HEK293 (cell line): ENCODE measurements around the gene ZNF274.

Experiments
- CTCF ChIA-PET: fragments of 350-600 bp; formaldehyde crosslinking; extraction: SDS; loops from one replicate; lab custom pipeline; 2021; ENCODE audit warnings: antibody characterized with exemption; lab: Yijun Ruan, JAX
- POLR2A ChIA-PET: fragments of 300-600 bp; formaldehyde crosslinking; extraction: SDS; loops from one replicate; lab custom pipeline; 2020; ENCODE audit warnings: antibody characterized with exemption, inconsistent platforms; lab: Yijun Ruan, JAX
- H3K27ac ChIP-seq: fragments of 200-500 bp; sonication (Bioruptor generic); 2 replicates; pipeline ENCODE4 v1.5.1; 2014; ENCODE audit warnings: low read depth, low read length, control low read depth, inconsistent platforms; ENCODE audit errors: extremely low read depth
- H3K36me3 ChIP-seq, 2 experiments: fragments of 200-500 bp in 1 of 2; sonication (Bioruptor generic) in 1 of 2; 1 replicate in 1 of 2; 2 replicates in 1 of 2; pipeline ENCODE4 v1.5.1; 2014 to 2017; ENCODE audit warnings: inconsistent platforms in 2 of 2, low read length in 2 of 2; ENCODE audit not compliant: control insufficient read depth in 2 of 2, insufficient read depth in 1 of 2
- H3K4me1 ChIP-seq: fragments of 200-500 bp; sonication (Bioruptor generic); 2 replicates; pipeline ENCODE4 v1.5.1; 2014; ENCODE audit warnings: mild to moderate bottlenecking, low read length, inconsistent platforms; ENCODE audit not compliant: control insufficient read depth, insufficient read depth
- H3K4me3 ChIP-seq: 2 replicates; pipeline ENCODE4 v1.5.1; 2011; ENCODE audit warnings: low read depth, mild to moderate bottlenecking, control low read depth, low read length, moderate library complexity
- H3K9me3 ChIP-seq: fragments of 200-500 bp; sonication (Bioruptor generic); 2 replicates; pipeline ENCODE4 v1.5.1; 2014; ENCODE audit warnings: low read depth, low read length, inconsistent platforms; ENCODE audit not compliant: control insufficient read depth, insufficient read depth
- GFI1B ChIP-seq: fragments of 450-650 bp; formaldehyde crosslinking; IDR thresholded peaks from 2 replicates; pipeline ENCODE4 v1.5.1; 2016; ENCODE audit warnings: missing biosample characterization, missing genetic modification characterization
- ZBTB8A ChIP-seq: fragments of 450-650 bp; formaldehyde crosslinking; IDR thresholded peaks from 2 replicates; pipeline ENCODE4 v1.5.1; 2016; ENCODE audit warnings: missing biosample characterization, missing genetic modification characterization
- ZNF133 ChIP-seq: fragments of 450-650 bp; formaldehyde crosslinking; IDR thresholded peaks from 2 replicates; pipeline ENCODE4 v1.5.1; 2016; ENCODE audit warnings: missing biosample characterization, missing genetic modification characterization
- ZNF140 ChIP-seq: fragments of 450-650 bp; formaldehyde crosslinking; IDR thresholded peaks from 2 replicates; pipeline ENCODE4 v1.5.1; 2016; ENCODE audit warnings: missing biosample characterization, missing genetic modification characterization
- ZNF155 ChIP-seq: fragments of 450-650 bp; formaldehyde crosslinking; IDR thresholded peaks from 2 replicates; pipeline ENCODE4 v1.5.1; 2016; ENCODE audit warnings: missing biosample characterization, missing genetic modification characterization
- ZNF184 ChIP-seq: fragments of 450-650 bp; IDR thresholded peaks from 2 replicates; pipeline ENCODE4 v1.5.1; 2018; ENCODE audit warnings: missing biosample characterization, mild to moderate bottlenecking, missing genetic modification characterization
- ZNF37A ChIP-seq: fragments of 450-650 bp; IDR thresholded peaks from 2 replicates; pipeline ENCODE4 v1.5.1; 2018; ENCODE audit warnings: missing biosample characterization, missing genetic modification characterization
- ZNF426 ChIP-seq: fragments of 450-650 bp; formaldehyde crosslinking; IDR thresholded peaks from 2 replicates; pipeline ENCODE4 v1.5.1; 2017; ENCODE audit warnings: missing biosample characterization, missing genetic modification characterization, mild to moderate bottlenecking, inconsistent platforms, moderate library complexity
- ZNF561 ChIP-seq: fragments of 450-650 bp; IDR thresholded peaks from 2 replicates; pipeline ENCODE4 v1.5.1; 2018; ENCODE audit warnings: missing biosample characterization, missing genetic modification characterization, borderline replicate concordance
- ZNF571 ChIP-seq: fragments of 450-650 bp; formaldehyde crosslinking; IDR thresholded peaks from 2 replicates; pipeline ENCODE4 v1.5.0; 2017; ENCODE audit warnings: missing biosample characterization, missing genetic modification characterization
- ZNF677 ChIP-seq: fragments of 450-650 bp; IDR thresholded peaks from 2 replicates; pipeline ENCODE4 v1.5.0; 2018; ENCODE audit warnings: missing biosample characterization, mild to moderate bottlenecking, missing genetic modification characterization, moderate library complexity
- ZNF747 ChIP-seq: fragments of 450-650 bp; formaldehyde crosslinking; IDR thresholded peaks from 2 replicates; pipeline ENCODE4 v1.5.1; 2016; ENCODE audit warnings: missing biosample characterization, missing genetic modification characterization
- TF ChIP-seq, protein P1 (sequence below): fragments of 450-650 bp; formaldehyde crosslinking; IDR thresholded peaks from 2 replicates; pipeline ENCODE4 v1.5.1; 2016; ENCODE audit warnings: missing biosample characterization, missing genetic modification characterization
- TF ChIP-seq, protein P2 (sequence below): fragments of 450-650 bp; formaldehyde crosslinking; IDR thresholded peaks from 2 replicates; pipeline ENCODE4 v1.5.1; 2016; ENCODE audit warnings: missing biosample characterization, missing genetic modification characterization, borderline replicate concordance
- TF ChIP-seq, protein P3 (sequence below): fragments of 450-650 bp; formaldehyde crosslinking; IDR thresholded peaks from 2 replicates; pipeline ENCODE4 v1.5.1; 2016; ENCODE audit warnings: missing biosample characterization, missing genetic modification characterization
- TF ChIP-seq, protein P4 (sequence below): fragments of 450-650 bp; formaldehyde crosslinking; IDR thresholded peaks from 2 replicates; pipeline ENCODE4 v1.5.1; 2016; ENCODE audit warnings: missing biosample characterization, missing genetic modification characterization
- TF ChIP-seq, protein P5 (sequence below): fragments of 450-650 bp; formaldehyde crosslinking; IDR thresholded peaks from 2 replicates; pipeline ENCODE4 v1.5.1; 2017; ENCODE audit warnings: missing biosample characterization, missing genetic modification characterization
- TF ChIP-seq, protein P6 (sequence below): fragments of 450-650 bp; formaldehyde crosslinking; conservative IDR thresholded peaks from 2 replicates; pipeline ENCODE4 v1.5.1; 2016; ENCODE audit warnings: low read depth, missing biosample characterization, missing genetic modification characterization

Gene ZNF274

DNA sequence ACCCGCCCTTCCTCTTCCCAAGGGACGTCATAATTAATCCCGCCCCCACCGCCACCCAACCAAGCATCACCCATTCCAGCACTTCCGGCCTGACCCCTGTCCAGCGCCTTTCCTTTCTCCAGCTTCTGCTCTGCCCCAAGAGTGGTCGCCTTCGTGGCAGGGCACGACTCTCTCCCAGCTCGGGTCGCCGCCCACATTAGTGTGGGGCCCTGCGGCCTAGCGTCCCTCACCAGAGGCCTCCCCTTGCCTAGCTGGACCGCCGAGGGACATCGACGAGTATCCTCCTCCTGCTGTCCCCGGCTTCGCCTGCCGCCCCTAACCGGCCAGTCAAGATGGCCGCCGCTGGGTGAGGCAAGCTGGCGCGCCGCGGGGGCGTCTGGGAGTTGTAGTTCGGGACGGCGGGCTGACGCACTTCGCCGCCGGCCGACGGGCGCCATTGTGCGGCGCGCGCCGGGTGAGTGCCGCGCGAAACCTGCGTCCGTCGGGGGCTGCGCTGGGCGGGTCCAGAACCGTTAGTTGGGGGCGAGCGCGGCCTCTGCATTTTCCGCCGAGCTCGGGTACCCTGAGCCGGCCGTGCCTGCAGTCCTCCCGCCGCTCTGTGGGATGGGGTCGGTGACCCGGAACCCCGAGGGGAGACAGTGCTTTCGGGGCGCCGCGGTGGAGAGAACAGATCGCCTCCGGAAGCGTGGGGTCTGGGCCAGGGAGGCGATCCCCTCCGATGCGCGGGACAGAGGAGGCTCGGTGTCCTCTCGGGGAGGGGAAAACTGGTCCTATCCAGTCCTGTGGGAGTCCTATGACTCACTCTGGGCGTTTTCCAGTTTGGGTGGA, at the start of gene ZNF274:
ZNF274 (plus strand) TSS at position 73 of the 828 bp plus-strand sequence. CDS start 905 bp downstream, outside the sequence.
- POLR2A ChIA-PET: interaction anchor here (0.6 to 2.6 kb wide), 22 partner anchors 12 to 748 kb away, joined by 3 to 12 read pairs (median 4); partner anchors contain the start of genes TRIM28, ZBTB45, ZNF135 and ZNF329
- H3K4me3 ChIP-seq: peak within 1 kb of the TSS; percentile 95
- H3K27ac ChIP-seq: peak within 1 kb of the TSS; percentile 85
- peaks cover 25 to 39% of the 10 kb centered on the region in 2 experiments for H3K36me3 ChIP-seq
- H3K4me1 ChIP-seq: no peaks in the 10 kb centered on the region
- CTCF ChIA-PET: interaction anchor here (0.5 to 1.5 kb wide), 5 partner anchors 13 to 774 kb away, joined by 3 to 5 read pairs (median 3); no protein-coding TSS in a partner anchor
- peaks cover 5% of the 10 kb centered on the region for H3K9me3 ChIP-seq
- TF ChIP-seq ZNF155 (tag by site-specific recombination): no peak
- TF ChIP-seq ZBTB8A: peak; percentile 38
- TF ChIP-seq ZNF571 (tag by site-specific recombination): no peak
- no peak for TF ChIP-seq ZNF133
- TF ChIP-seq, protein P1, sequence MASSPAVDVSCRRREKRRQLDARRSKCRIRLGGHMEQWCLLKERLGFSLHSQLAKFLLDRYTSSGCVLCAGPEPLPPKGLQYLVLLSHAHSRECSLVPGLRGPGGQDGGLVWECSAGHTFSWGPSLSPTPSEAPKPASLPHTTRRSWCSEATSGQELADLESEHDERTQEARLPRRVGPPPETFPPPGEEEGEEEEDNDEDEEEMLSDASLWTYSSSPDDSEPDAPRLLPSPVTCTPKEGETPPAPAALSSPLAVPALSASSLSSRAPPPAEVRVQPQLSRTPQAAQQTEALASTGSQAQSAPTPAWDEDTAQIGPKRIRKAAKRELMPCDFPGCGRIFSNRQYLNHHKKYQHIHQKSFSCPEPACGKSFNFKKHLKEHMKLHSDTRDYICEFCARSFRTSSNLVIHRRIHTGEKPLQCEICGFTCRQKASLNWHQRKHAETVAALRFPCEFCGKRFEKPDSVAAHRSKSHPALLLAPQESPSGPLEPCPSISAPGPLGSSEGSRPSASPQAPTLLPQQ (tag by site-specific recombination): peak; percentile 89
- TF ChIP-seq, protein P2, sequence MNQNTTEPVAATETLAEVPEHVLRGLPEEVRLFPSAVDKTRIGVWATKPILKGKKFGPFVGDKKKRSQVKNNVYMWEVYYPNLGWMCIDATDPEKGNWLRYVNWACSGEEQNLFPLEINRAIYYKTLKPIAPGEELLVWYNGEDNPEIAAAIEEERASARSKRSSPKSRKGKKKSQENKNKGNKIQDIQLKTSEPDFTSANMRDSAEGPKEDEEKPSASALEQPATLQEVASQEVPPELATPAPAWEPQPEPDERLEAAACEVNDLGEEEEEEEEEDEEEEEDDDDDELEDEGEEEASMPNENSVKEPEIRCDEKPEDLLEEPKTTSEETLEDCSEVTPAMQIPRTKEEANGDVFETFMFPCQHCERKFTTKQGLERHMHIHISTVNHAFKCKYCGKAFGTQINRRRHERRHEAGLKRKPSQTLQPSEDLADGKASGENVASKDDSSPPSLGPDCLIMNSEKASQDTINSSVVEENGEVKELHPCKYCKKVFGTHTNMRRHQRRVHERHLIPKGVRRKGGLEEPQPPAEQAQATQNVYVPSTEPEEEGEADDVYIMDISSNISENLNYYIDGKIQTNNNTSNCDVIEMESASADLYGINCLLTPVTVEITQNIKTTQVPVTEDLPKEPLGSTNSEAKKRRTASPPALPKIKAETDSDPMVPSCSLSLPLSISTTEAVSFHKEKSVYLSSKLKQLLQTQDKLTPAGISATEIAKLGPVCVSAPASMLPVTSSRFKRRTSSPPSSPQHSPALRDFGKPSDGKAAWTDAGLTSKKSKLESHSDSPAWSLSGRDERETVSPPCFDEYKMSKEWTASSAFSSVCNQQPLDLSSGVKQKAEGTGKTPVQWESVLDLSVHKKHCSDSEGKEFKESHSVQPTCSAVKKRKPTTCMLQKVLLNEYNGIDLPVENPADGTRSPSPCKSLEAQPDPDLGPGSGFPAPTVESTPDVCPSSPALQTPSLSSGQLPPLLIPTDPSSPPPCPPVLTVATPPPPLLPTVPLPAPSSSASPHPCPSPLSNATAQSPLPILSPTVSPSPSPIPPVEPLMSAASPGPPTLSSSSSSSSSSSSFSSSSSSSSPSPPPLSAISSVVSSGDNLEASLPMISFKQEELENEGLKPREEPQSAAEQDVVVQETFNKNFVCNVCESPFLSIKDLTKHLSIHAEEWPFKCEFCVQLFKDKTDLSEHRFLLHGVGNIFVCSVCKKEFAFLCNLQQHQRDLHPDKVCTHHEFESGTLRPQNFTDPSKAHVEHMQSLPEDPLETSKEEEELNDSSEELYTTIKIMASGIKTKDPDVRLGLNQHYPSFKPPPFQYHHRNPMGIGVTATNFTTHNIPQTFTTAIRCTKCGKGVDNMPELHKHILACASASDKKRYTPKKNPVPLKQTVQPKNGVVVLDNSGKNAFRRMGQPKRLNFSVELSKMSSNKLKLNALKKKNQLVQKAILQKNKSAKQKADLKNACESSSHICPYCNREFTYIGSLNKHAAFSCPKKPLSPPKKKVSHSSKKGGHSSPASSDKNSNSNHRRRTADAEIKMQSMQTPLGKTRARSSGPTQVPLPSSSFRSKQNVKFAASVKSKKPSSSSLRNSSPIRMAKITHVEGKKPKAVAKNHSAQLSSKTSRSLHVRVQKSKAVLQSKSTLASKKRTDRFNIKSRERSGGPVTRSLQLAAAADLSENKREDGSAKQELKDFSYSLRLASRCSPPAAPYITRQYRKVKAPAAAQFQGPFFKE: no peak
- no peak for TF ChIP-seq GFI1B (tag by site-specific recombination)
- TF ChIP-seq ZNF37A (tag by site-specific recombination): no peak
- no peak for TF ChIP-seq ZNF184
- TF ChIP-seq, protein P3, sequence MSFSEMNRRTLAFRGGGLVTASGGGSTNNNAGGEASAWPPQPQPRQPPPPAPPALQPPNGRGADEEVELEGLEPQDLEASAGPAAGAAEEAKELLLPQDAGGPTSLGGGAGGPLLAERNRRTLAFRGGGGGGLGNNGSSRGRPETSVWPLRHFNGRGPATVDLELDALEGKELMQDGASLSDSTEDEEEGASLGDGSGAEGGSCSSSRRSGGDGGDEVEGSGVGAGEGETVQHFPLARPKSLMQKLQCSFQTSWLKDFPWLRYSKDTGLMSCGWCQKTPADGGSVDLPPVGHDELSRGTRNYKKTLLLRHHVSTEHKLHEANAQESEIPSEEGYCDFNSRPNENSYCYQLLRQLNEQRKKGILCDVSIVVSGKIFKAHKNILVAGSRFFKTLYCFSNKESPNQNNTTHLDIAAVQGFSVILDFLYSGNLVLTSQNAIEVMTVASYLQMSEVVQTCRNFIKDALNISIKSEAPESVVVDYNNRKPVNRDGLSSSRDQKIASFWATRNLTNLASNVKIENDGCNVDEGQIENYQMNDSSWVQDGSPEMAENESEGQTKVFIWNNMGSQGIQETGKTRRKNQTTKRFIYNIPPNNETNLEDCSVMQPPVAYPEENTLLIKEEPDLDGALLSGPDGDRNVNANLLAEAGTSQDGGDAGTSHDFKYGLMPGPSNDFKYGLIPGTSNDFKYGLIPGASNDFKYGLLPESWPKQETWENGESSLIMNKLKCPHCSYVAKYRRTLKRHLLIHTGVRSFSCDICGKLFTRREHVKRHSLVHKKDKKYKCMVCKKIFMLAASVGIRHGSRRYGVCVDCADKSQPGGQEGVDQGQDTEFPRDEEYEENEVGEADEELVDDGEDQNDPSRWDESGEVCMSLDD (tag by site-specific recombination): peak; percentile 89
- TF ChIP-seq ZNF426: no peak
- no peak for TF ChIP-seq ZNF747 (tag by site-specific recombination)
- TF ChIP-seq, protein P4, sequence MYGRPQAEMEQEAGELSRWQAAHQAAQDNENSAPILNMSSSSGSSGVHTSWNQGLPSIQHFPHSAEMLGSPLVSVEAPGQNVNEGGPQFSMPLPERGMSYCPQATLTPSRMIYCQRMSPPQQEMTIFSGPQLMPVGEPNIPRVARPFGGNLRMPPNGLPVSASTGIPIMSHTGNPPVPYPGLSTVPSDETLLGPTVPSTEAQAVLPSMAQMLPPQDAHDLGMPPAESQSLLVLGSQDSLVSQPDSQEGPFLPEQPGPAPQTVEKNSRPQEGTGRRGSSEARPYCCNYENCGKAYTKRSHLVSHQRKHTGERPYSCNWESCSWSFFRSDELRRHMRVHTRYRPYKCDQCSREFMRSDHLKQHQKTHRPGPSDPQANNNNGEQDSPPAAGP (tag by site-specific recombination): peak; percentile 37; the same call in 1 of the 2 replicates
- no peak for TF ChIP-seq ZNF140 (tag by site-specific recombination)
- peak; percentile 92 for TF ChIP-seq ZNF561 (tag by site-specific recombination)
- TF ChIP-seq, protein P5, sequence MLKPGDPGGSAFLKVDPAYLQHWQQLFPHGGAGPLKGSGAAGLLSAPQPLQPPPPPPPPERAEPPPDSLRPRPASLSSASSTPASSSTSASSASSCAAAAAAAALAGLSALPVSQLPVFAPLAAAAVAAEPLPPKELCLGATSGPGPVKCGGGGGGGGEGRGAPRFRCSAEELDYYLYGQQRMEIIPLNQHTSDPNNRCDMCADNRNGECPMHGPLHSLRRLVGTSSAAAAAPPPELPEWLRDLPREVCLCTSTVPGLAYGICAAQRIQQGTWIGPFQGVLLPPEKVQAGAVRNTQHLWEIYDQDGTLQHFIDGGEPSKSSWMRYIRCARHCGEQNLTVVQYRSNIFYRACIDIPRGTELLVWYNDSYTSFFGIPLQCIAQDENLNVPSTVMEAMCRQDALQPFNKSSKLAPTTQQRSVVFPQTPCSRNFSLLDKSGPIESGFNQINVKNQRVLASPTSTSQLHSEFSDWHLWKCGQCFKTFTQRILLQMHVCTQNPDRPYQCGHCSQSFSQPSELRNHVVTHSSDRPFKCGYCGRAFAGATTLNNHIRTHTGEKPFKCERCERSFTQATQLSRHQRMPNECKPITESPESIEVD (tag by site-specific recombination): no peak
- no peak; the same call in 1 of the 2 replicates for TF ChIP-seq ZNF677 (tag by site-specific recombination)
- TF ChIP-seq, protein P6, sequence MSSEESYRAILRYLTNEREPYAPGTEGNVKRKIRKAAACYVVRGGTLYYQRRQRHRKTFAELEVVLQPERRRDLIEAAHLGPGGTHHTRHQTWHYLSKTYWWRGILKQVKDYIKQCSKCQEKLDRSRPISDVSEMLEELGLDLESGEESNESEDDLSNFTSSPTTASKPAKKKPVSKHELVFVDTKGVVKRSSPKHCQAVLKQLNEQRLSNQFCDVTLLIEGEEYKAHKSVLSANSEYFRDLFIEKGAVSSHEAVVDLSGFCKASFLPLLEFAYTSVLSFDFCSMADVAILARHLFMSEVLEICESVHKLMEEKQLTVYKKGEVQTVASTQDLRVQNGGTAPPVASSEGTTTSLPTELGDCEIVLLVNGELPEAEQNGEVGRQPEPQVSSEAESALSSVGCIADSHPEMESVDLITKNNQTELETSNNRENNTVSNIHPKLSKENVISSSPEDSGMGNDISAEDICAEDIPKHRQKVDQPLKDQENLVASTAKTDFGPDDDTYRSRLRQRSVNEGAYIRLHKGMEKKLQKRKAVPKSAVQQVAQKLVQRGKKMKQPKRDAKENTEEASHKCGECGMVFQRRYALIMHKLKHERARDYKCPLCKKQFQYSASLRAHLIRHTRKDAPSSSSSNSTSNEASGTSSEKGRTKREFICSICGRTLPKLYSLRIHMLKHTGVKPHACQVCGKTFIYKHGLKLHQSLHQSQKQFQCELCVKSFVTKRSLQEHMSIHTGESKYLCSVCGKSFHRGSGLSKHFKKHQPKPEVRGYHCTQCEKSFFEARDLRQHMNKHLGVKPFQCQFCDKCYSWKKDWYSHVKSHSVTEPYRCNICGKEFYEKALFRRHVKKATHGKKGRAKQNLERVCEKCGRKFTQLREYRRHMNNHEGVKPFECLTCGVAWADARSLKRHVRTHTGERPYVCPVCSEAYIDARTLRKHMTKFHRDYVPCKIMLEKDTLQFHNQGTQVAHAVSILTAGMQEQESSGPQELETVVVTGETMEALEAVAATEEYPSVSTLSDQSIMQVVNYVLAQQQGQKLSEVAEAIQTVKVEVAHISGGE (tag by site-specific recombination): peak; percentile 81
